Amniotic stem cell (primary cell): ENCODE data around the gene MCF2L.

Source experiments
- DNase-seq: peaks from one replicate; lab custom pipeline; 2025; lab: John Stamatoyannopoulos, UW

The MCF2L gene

DNA sequence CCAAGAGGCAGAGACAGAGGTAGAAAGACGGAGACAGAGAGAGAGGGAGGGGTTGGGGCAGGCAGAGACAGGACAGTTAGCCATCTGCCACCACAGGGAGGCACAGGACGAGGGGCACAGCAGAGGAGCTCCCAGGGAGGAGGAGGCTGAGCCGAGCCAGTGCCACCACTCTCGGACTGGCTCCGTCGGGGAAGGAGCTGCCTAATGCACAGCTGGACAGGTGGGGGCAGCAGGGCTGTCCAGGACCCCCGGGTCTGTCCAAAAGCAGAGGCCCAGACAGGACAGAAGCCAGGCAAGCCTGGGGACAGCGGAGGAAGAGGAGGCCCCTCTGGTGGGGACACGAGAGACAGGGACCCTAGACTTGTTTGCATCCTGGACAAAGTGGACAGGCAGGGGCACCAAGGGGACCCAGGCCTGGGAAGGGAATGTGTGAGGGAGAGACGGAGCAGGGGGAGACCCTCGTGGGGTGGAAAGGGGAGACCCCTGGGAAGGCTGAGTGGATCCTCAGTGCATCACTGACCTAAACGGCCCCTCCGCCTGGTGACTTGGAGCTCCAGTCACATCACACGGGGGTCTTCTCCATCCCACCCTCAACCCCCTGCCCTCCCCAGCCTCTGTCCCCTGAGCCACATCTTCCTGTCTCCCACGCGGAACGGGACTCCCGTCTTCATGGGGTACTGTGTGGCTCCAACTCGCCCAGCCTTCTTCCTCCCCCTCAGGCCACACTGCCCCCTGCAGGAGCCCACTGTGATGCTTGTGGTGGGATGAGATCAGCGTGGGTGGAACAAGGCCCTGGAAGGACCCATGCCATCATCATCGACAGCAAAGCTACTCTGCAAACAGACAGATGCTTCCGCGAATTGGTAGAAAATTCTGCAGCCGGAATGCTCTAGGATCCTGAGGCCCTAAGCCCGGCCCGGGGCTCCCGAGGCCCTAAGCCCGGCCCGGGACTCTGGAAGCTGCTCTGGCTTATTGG is 154.5 kb downstream of the MCF2L start:
- no peak for DNase-seq

DNA sequence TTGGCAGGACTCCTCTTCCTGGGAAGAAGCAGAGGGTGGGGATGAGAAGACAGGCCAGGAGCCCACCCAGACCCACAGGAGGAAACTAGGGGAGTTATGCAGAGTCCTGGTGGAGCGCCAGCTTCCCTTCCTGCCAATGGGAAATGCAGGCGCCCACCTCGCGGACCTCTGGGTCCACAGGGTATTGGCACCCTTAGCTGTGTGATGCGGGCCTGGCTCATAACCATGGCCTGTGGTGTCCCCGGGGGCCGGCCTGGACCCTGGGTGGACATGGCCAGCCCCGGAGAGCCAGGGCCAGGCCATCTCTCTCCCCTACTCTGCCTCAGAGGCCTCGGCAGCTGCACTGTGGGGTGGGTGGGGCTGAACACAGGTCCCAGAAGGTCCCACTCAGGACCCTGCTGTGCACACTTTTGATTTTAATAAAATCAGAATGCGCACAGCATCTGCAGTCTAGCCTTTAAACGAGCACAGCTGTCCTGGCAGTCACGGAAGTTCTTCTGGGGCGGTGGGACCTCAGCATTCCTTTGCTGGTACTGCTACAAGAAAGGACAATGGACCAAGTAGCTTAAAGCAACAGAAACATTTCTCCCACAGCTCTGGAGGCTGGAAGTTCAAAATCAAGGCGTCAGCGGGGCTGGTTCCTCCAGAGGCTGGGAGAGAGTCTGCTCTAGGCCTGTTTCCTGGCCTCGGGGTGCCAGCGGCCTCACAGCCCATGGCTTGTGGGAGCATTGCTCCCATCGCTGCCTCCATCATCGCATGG is 155.4 kb downstream of the MCF2L start:
- no peak for DNase-seq

DNA sequence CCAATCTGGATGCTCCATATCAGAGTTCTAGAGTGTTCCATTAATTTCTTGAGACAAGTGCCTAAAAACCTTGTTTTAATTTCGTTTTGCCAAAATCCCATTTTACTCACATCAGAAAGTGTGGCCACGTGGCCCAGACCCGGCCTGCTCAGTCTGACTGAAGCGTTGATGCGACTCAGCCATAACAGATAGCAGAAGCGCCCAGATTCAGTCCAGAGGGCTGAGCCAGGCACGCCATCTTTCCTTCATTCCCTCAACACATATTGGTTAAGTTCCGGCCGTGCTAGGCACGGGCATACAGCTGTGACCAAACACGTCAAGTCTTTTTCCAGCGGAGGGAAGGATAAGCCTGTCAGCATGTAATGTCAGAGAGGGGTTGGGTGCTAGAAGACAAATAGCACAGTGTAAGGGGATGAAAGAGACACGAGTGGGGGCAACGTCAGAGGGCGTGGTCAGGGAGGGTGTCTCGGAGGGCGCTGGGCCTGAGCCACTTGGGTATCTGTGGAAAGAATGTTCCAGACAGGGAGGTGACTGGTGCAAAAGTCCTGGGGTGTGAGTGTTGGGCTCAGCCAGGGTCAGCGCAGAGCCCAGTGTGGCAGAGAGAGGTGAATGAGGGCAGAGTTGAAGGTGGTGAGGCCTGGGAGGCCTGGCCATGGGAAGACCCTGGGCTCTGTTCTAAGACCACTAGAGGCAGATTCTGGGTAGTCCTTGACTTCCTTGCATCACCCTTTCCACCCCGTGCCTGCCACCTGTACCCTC is 156.7 kb downstream of the MCF2L start:
- no peak for DNase-seq

DNA sequence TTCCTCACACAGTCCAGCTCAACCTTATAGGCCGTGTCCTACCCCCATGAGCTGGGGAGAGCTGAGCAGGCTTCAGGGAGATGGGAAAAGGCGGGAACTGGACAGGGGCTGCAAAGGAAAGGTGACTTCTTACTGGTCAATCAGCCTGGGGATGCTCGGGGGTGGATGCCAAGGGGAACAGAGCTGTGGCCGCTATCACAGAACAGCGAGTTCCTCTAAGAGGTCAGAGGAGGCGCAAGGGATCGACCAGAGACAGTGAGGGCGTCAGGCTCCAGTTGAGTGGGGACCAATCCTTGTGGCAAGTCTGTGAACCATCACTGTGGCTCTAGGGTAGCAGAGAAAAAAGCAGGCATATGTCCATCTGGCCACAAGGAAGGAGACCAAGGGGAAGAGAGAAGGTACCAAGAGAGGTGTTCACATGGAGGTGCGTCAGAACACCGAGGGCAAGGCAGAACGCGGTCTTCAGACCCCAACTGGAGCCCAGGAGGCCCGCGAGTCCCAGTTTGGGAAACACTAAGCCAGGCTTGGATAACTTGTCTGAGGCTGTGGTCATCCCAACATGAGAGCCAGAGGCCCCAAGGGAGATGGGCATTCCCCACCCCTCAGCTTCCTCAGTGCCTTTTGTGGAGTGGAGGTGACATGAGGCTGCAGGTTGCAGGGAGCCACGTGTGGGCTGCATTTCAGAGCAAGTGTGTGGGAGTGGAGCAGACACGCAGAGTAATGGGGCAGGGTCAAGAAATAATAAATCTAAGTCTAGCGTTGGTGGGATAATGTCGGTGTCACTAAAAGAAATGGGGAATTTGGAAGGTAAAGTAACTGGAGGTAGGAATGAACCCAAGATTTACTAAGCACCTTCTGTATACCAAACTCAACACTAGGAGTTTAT is 157.5 kb downstream of the MCF2L start:
- DNase-seq: no peak

DNA sequence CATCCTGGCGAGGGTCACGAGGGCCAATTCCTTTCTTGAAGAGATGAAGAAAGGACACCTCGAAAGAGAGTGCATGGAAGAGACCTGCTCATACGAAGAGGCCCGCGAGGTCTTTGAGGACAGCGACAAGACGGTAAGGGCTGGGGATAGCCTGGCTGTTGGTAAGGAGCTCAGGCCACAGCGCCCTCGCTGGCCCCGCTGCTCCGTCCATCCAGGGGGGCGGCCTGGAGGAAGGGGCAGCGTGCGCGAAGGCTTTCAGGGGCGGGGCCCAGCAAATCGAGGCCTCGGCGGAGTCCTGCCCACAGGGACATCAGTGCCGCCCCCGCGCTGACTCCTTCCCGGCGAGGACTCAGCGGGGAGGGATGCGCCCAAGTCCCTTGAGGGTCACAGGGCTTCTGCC is 160.5 kb downstream of the MCF2L start:
- DNase-seq: no peak

DNA sequence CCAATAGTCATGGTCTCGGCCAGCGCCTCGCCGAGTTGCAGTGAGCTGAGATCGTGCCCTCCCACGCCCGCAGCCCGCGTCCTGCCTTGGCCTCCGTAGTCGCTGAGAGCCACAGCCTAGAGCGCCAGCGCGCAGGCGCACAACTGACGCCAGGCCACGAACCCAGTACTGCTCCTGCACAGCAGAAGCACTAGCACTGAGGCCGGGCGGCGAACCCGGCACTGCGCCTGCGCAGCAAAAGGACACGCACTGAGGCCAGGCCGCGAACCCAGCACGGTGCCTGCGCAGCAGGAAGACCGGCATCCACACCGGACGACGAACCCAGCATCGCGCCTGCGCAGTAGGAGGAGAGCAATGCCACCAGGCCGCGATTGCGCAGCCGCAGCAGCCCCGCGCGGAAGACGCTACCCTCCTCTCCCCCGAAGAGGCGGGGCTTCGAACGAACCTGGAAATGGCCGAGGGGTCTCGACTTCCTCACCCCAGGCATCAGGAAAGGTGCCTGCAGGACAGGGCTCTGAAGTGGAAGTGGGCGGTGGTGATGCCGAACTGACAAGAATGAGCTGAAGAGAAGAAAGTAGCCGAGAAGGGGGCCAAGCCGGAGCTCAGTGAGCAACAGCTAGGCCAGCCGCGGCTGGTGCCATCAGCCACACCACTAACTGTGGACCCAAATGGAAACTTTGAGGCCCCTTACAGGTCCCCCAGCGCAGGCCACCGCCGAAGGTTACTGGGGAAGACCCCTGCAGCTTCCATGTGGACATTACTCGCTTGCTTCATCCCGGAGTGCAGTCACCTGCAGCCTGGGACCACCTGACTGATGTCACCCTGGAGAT is 161.1 kb downstream of the MCF2L start:
- no peak for DNase-seq

DNA sequence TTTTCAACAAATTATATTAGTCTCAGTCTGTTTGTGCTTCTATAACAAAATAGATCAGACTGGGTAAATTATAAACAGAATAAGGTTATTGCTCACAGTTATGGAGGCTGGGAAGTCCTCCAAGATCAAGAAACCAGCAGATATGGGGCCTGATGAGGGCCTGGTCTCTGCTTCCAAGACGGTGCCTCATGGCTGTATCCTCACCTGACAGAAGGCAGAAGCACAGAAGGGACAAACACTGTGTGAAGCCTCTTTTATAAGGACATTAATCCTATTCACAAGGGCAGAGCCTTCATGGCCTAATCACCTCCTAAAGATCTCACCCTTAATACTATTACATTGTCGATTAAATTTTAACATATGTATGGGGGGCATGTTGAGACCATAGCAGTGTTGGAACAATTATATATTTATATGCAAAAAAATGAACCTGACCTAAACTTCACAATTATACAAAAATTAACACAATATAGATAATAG is 166.3 kb downstream of the MCF2L start:
- no peak for DNase-seq

DNA sequence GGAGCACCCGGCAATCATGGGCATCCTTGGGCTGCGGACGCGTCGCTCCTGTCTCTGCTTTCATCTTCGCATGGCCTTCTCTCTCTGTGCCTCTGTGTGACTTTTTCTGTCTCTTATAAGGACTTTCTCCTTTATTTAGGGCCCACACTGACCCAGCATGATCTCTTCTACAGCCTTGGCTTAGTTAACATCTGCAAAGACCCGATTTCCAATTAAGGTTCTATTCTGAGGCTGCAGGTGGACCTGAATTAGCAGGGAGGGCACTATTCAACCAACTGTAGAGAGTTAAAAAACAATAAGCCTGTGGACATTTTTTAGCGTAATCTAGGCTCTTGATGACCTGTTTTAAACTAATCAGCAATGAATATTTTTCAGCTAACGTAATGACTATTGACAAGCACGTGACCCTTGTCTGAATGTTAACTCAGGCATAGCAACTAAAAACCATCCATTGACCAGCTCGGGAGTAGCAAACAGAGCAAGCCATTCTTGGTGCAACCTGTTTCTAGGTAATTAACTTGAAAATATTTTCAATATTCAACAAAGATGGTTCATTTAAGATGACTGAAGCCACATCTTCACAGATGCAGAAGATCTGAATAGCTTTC is 168.8 kb downstream of the MCF2L start:
- DNase-seq: no peak

DNA sequence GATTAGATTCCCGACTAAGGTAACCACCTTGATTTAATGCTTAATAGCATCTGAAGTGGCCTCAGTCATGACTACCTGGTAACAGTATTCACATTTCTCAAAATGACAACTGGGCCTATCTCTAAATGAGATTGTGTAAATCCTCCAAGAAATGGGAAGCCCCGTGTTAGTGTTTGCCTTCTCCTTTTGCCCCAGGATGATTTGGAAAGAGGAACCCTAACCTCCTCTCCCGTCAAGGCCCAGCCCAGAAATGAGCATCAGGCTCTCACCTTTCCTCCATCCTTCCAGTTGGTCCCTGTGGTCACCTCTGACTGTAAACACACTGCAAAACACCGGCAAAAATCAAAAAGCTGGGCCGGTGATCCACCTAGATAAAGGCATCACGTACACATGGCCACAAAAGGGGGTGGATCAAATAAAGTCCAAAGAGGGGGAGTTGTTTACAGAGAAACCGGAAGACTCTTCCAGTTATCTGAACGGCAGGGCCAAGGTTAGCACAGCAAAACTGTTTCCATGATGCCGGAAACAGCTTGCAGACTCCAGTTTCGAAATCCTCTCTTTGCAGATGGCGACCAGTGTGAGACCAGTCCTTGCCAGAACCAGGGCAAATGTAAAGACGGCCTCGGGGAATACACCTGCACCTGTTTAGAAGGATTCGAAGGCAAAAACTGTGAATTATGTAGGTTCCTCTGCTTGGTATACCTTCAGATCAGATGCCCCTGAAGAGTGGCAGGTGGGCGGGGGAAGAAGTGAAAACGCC is 170.0 kb downstream of the MCF2L start:
- DNase-seq: no peak

DNA sequence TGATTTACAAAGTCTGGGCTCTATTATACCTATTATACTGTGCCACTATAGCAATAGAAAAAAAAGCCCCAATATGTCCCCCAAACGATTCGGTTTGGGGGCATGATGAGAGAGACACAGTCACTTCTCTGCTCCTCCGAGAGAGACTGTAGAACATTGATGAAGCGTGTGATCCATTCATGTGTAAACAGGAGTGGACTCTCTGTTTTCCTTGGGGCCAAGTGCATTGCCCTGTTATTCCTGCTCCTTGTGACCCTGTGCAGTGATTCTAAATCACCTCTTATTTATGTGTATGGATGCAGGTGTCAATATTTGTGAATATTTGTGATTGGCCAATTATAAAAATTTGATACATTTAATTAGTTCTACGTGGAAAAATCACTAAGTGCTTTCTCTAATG is 170.6 kb downstream of the MCF2L start:
- no peak for DNase-seq

DNA sequence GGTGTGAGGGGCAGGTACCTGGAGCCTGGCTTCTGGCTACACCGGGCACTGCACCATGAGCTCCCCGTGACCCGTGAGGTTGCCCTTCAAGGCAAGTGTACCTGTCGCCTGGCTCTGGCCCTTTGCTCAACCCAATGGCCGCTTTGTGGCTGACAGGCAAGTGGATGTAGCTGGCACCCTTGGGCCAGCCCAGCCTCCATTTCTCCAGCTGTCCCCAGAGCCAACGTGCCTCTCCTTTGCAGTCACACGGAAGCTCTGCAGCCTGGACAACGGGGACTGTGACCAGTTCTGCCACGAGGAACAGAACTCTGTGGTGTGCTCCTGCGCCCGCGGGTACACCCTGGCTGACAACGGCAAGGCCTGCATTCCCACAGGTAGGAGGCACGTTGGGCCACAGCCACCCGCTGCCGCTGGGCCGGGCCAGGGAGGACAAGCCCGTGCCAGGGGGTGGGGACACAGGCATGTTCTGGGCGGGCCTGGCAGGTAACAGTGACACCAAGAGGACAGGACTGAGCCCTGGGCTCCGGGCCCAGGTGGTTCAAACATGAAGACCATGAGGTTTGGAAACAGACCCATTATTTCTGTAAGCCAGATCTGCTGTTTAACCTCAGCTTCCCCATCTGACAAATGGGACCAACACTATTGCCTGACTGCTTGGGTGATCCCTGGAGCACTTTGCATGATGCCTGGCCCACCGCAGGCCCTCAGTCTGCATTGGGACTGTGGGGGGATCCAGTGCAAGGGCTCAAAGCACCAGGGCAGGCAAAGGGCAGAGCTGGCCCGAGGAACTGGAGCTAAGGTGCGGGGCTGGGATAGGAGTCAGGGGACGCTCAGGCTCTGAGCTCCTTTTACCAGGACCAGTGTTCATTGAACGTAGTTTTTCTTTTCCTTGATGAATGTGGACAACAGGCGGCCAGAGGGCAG is 171.9 kb downstream of the MCF2L start:
- DNase-seq: no peak

DNA sequence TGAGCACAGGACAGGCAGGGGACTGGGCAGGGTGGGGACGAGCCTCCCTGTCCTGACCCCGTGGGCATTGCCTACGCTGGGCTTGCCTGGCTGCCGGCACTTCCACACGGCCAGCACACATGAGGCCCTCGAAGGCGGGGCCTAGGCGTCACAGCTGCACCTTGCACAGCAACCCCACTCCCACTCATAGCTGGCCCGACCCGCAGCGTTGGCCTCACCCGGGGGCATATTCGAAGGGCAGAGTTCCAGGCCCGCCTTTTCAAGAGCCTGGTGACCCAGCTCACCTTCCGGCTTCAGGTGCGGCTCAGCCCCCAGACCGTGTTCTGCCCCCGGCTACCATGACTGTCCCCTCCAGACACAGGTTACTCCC is 172.6 kb downstream of the MCF2L start:
- no peak for DNase-seq

DNA sequence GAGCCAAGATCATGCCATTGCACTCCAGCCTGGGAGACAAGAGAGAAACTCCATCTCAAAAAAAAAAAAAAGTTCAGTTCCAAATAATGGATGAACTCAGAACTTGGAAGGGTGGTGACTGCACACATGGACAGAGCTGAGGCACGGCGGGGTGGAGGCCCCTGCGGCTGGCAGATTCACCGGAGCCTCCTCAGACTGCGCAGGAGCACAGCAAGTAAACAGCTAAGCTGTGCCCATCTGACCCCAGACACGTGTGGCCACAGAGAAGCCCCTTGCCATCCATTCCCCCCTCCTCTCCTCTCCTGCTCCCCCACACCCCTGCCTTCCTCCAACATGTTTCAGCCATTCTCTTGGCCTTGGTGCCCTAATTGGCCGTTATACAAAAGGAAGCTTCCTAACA is 173.9 kb downstream of the MCF2L start:
- DNase-seq: no peak

DNA sequence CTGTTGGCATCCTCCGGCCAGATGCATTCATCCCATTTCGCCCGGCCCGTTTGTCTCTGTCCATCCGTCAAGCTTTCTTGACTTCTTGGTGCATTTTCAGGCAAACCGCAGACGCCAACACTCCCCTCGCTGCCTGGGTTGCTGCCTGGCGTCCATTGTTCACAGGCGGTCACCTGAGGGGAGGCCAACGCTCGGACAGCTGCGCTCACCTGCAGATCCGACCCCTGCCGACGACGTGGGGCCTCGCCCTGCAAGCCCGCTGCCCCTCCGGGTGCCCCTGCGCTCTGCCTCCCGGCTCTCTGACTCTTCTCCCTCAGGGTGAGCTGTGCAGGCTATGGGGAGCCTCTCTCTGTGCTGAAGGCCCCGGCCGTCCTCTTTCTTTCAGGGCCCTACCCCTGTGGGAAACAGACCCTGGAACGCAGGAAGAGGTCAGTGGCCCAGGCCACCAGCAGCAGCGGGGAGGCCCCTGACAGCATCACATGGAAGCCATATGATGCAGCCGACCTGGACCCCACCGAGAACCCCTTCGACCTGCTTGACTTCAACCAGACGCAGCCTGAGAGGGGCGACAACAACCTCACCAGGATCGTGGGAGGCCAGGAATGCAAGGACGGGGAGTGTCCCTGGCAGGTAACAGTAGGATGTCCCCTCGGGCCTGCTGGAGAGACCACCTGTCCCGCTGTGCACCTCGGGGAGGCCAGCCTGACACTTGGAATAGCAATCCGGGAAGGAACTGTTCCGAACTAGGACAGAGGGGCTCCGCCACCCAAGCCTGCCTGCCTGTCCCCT is 174.6 kb downstream of the MCF2L start:
- no peak for DNase-seq

DNA sequence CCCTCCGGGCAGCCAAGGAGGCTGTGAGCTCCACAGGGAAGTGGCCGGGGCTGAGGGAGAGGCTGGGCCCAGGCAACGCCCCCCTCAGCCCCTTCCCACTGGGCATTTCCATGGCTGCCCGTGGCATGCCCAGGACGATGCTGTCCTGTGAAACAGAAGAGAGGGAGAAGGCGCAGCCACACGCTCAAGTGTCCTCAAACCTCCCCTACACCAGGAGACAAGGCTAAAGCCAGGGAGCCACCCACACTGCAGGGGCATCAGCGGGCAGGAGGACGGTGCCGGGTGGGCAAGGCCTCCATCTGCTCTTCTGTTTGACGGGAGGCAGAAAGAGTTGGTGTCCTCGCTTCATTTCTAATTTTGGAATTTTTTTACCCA is 175.2 kb downstream of the MCF2L start:
- no peak for DNase-seq

DNA sequence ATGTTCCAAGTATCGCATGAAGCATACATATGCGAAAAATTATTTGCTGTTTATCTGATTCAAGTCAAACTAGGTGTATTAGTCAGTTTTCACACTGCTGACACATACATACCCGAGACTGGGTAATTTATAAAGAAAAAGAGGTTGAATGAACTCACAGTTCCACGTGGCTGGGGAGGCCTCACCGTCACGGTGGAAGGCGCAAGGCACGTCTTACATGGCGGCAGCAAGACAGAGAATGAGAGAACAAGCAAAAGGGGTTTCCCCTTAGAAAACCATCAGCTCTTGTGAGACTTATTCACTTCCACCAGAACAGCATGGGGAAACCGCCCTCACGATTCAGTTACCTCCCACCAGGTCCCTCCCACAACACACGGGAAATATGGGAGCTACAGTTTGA is 176.5 kb downstream of the MCF2L start:
- DNase-seq: no peak

DNA sequence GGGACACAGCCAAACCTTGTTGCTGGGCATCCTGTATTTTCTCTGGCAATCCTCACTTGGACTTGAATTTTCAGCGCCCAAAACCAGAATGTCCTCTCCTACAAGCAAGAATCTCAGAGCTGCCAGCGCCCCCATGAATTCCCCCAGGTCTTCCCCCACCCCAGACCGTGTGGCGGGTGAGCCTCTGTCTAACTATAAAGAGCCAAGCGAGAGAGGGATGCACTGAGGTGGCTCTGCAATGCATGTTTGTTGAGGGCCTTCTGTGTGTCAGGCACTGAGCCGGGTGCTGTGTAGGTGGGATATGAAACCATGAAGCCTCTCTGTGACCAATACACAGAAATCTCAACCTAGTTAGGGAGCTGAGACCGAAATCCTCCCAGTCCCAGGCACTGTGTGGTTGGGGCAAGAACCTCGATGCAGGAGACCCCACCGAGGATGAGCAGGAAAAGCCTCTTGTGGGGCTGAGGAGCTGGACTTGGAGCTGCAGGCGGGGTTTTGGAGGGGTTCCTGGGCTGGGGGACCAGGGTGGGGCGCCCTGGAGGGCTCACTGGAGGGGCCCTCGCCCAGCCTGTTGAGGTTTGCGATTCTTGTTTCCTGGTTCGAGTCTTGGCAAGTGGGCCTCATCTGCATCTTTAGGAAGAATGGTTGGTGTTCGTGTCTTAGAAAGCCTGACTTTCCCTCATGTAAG is 177.0 kb downstream of the MCF2L start:
- DNase-seq: no peak
